Glutamatergic neuron (in vitro differentiated cells): ENCODE measurements around the gene CCDC178. TPM values are rescaled to one million over a fixed set of nuclear protein-coding genes. Genes with fewer than 3 reads are reported as not detected.

ENCODE experiments used
- DNase-seq: peaks from one replicate; pipeline ENCODE4 v3.0.0; 2022
- H3K27ac Mint-ChIP-seq: one replicate; pipeline ENCODE4 v1.8.0; 2020; ENCODE audit warnings: mild to moderate bottlenecking, mixed read lengths, inconsistent platforms; ENCODE audit not compliant: unreplicated experiment
- H3K27me3 Mint-ChIP-seq: one replicate; pipeline ENCODE4 v1.8.0; 2020; ENCODE audit warnings: mild to moderate bottlenecking, moderate library complexity, mixed read lengths, inconsistent platforms; ENCODE audit not compliant: unreplicated experiment
- H3K36me3 Mint-ChIP-seq: one replicate; pipeline ENCODE4 v1.8.0; 2020; ENCODE audit warnings: mild to moderate bottlenecking, mixed read lengths, inconsistent platforms; ENCODE audit not compliant: unreplicated experiment
- H3K4me1 Mint-ChIP-seq: one replicate; pipeline ENCODE4 v1.8.0; 2020; ENCODE audit warnings: mild to moderate bottlenecking, low read depth, mixed read lengths, inconsistent platforms; ENCODE audit not compliant: unreplicated experiment
- H3K4me3 Mint-ChIP-seq: one replicate; pipeline ENCODE4 v1.8.0; 2020; ENCODE audit warnings: mild to moderate bottlenecking, mixed read lengths, inconsistent platforms; ENCODE audit not compliant: unreplicated experiment
- H3K9me3 Mint-ChIP-seq: one replicate; pipeline ENCODE4 v1.8.0; 2020; ENCODE audit warnings: mild to moderate bottlenecking, moderate library complexity, mixed read lengths, inconsistent platforms; ENCODE audit not compliant: unreplicated experiment
- total RNA-seq: library from RNA; stranded (reverse); fragmentation: NEBNext Ultra II Directional; extraction: Animal tissue kit (Norgen Biotek cat#: 25700); gene quantifications from one replicate; pipeline ENCODE4 v1.2.1, GENCODE V29; 2021; ENCODE audit not compliant: unreplicated experiment
- TF ChIP-seq, protein P1 (sequence below): fragments of 200-600 bp; sonication (generic); IDR thresholded peaks from one replicate; pipeline ENCODE4 v1.5.0; 2021; ENCODE audit not compliant: partially characterized antibody, unreplicated experiment

CCDC178 gene
- total RNA-seq, 1 donor from 2014 or later = not detected

GRCh38 chr18:33304277-33304676 lies 136.2 kb downstream of the CCDC178 start:
- no peaks in the 10 kb centered on the region for H3K4me1 Mint-ChIP-seq
- peaks cover 6% of the 10 kb centered on the region for H3K36me3 Mint-ChIP-seq
- DNase-seq = no peak
- no peak overlapping the region for H3K27ac Mint-ChIP-seq
- H3K27me3 Mint-ChIP-seq = no peaks in the 10 kb centered on the region
- no peaks in the 10 kb centered on the region for H3K9me3 Mint-ChIP-seq
- TF ChIP-seq, protein P1, sequence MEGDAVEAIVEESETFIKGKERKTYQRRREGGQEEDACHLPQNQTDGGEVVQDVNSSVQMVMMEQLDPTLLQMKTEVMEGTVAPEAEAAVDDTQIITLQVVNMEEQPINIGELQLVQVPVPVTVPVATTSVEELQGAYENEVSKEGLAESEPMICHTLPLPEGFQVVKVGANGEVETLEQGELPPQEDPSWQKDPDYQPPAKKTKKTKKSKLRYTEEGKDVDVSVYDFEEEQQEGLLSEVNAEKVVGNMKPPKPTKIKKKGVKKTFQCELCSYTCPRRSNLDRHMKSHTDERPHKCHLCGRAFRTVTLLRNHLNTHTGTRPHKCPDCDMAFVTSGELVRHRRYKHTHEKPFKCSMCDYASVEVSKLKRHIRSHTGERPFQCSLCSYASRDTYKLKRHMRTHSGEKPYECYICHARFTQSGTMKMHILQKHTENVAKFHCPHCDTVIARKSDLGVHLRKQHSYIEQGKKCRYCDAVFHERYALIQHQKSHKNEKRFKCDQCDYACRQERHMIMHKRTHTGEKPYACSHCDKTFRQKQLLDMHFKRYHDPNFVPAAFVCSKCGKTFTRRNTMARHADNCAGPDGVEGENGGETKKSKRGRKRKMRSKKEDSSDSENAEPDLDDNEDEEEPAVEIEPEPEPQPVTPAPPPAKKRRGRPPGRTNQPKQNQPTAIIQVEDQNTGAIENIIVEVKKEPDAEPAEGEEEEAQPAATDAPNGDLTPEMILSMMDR = no peak
- H3K4me3 Mint-ChIP-seq = no peak overlapping the region

DNA sequence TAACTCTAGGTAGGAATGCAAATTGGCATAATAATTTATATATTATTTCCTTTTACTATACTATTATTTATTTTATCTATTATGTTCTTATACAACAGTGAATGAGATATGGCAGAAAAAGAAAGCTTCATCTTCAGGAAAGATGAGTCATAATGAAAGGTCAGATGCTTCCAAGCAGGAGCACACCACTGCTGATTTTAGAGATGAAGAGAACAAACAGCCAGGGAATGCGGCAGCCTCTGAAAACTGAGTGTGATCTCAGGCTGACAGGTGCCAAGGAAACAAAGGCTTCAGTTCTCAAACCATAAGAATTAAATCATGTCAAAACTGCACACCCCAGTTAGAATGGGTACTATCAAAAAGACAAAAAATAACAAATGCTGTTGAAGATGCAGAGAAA lies 149.0 kb downstream of the CCDC178 start:
- no peak overlapping the region for H3K4me3 Mint-ChIP-seq
- H3K36me3 Mint-ChIP-seq = no peaks in the 10 kb centered on the region
- H3K4me1 Mint-ChIP-seq = no peaks in the 10 kb centered on the region
- no peak overlapping the region for H3K27ac Mint-ChIP-seq
- H3K9me3 Mint-ChIP-seq = no peaks in the 10 kb centered on the region
- no peaks in the 10 kb centered on the region for H3K27me3 Mint-ChIP-seq
- no peak for DNase-seq
- TF ChIP-seq, protein P1 = no peak

DNA sequence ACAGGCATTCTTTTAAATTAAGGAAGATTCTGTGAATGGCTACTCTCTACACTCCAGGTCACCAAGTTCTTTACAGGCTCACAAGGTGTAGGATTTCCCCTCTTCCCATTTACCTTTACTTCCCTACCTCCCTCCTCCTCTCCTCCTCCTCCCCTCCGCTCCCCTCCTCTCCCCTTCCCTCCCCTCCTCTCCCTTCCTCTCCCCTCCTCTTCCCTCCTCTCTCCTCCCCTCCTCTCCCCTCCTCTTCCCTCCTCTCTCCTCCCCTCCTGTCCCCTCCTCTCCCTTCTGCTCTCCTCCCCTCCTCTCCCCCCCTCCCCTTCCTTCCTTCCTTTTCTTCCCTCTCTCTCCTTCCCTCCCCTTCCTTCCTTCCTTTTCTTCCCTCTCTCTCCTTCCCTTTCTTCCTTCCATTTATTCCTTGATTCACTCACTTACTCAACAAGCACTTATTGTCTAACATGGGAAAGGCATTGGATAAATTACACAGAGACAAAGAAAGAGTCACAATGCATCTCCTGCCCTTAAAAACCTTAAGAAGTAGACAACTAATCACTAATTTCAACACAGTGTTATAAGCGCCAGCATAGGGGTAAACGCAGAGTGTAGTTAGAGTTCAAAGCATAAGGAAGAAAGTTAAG lies 152.3 kb downstream of the CCDC178 start:
- H3K9me3 Mint-ChIP-seq = no peaks in the 10 kb centered on the region
- H3K4me3 Mint-ChIP-seq = no peak overlapping the region
- no peak for DNase-seq
- TF ChIP-seq, protein P1 = no peak
- no peaks in the 10 kb centered on the region for H3K4me1 Mint-ChIP-seq
- H3K27ac Mint-ChIP-seq = no peak overlapping the region
- no peaks in the 10 kb centered on the region for H3K27me3 Mint-ChIP-seq
- H3K36me3 Mint-ChIP-seq = no peaks in the 10 kb centered on the region

DNA sequence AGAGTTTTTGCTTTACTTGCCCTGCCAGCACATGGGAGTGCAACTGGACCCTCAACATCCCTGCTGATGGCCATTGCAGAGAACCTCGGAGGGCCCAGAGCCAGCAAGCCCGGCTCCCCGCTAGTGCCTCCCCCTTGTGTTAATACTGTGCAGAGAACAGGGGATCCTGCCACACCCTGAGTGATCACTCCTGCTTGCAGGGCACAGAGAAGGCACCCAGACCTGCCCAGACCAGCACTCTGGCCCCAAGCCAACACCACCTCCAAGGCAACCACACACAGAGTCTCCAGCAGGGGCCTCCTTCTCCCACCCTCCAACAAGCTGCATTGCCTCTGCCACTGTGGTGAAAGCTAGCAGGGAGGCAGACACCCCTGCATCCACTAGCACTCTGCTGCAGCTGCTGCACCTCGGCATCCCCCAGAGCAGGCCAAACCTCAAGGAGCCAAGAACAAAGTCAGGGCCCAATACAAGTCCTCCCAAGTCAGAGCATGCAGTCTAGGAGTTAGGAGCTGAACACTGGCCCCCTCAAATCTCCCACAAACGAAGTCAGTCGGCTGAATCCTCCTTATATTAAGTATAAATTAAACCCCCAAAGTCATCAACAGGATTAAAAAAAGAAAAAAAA lies 157.7 kb downstream of the CCDC178 start:
- TF ChIP-seq, protein P1 = no peak
- no peak overlapping the region for H3K4me3 Mint-ChIP-seq
- no peak for DNase-seq
- no peaks in the 10 kb centered on the region for H3K9me3 Mint-ChIP-seq
- H3K27me3 Mint-ChIP-seq = no peaks in the 10 kb centered on the region
- peaks cover 1% of the 10 kb centered on the region for H3K4me1 Mint-ChIP-seq
- no peak overlapping the region for H3K27ac Mint-ChIP-seq
- H3K36me3 Mint-ChIP-seq = no peaks in the 10 kb centered on the region

- Mint-ChIP-seq H3K4me1 (peaks cover 5% of the 10 kb centered on the region), H3K36me3 (no peaks in the 10 kb centered on the region), H3K9me3 (no peaks in the 10 kb centered on the region), H3K27me3 (no peaks in the 10 kb centered on the region), H3K4me3 (no peak overlapping the region), H3K27ac (no peak overlapping the region)
- no peak for DNase-seq
- TF ChIP-seq, protein P1 = no peak
Measured at GRCh38 chr18:33282142-33282541, 158.4 kb downstream of the CCDC178 start.
